Fibroblast of mammary gland (primary cell): ENCODE results near the gene ULK4.
A peak's percentile ranks its signal among the peaks of the same experiment; 100 is the strongest.

Experiments used
- DNase-seq: peaks from one replicate; pipeline ENCODE4 v3.0.0-alpha.2; 2010; ENCODE audit warnings: low read depth
- H3K4me3 ChIP-seq: 2 replicates; pipeline ENCODE4 v1.5.1; 2011; ENCODE audit warnings: low read depth, mild to moderate bottlenecking, low read length, moderate library complexity; ENCODE audit not compliant: control insufficient read depth
- TF ChIP-seq, protein P1 (sequence below): conservative IDR thresholded peaks from 2 replicates; pipeline ENCODE4 v1.5.1; 2011; ENCODE audit warnings: low read depth, low read length, inconsistent platforms; ENCODE audit not compliant: control insufficient read depth, insufficient read depth

ULK4 gene

DNA sequence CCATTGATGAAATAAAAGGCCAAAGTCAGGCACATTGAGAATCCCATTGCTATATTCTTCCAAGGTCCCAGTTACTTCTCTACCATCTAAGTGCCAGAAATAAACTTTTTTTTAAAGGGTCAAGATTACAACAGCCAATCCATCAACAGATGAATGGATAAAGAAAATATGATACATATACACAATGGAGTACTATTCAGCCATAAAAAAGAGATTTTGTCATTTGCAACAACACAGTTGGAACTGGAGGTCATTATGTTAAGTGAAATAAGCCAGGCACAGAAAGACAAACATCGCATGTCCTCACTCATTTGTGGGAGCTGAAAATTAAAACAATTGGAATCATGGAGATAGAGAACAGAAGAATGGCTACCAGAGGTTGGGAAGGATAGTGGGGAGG is 25.5 kb downstream of the ULK4 start:
- no peak for DNase-seq
- H3K4me3 ChIP-seq = no peak overlapping the region
- TF ChIP-seq, protein P1, sequence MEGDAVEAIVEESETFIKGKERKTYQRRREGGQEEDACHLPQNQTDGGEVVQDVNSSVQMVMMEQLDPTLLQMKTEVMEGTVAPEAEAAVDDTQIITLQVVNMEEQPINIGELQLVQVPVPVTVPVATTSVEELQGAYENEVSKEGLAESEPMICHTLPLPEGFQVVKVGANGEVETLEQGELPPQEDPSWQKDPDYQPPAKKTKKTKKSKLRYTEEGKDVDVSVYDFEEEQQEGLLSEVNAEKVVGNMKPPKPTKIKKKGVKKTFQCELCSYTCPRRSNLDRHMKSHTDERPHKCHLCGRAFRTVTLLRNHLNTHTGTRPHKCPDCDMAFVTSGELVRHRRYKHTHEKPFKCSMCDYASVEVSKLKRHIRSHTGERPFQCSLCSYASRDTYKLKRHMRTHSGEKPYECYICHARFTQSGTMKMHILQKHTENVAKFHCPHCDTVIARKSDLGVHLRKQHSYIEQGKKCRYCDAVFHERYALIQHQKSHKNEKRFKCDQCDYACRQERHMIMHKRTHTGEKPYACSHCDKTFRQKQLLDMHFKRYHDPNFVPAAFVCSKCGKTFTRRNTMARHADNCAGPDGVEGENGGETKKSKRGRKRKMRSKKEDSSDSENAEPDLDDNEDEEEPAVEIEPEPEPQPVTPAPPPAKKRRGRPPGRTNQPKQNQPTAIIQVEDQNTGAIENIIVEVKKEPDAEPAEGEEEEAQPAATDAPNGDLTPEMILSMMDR = no peak

DNA sequence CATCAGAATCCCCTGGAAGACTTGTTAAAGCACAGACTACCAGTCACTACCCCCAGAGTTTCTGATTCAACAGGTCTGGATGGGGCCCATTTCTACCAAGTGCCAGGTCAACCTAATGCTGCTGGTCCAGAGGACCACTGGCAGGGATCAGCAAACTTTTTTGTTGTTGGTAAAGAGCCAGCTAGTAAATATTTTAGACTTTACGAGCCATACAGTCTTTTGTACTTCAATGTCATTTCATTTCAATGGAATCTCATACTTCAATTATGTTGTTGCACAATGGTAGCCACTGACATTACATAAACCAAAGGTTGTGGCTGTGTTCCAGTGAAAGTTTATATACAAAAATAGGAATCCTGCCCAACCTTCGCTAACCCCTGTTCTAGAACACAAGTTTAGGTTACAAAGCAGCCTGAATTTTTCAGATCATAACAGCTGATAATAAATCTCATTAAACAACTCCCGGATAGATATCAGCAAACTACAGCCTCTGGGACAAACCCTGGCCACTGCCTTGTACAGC is 28.7 kb downstream of the ULK4 start:
- H3K4me3 ChIP-seq = no peak overlapping the region
- TF ChIP-seq, protein P1 = no peak
- peak; percentile 73 for DNase-seq

GRCh38 chr3:41932464-41932863 is 29.4 kb downstream of the ULK4 start:
- no peak overlapping the region for H3K4me3 ChIP-seq
- TF ChIP-seq, protein P1 = no peak
- no peak for DNase-seq

DNA sequence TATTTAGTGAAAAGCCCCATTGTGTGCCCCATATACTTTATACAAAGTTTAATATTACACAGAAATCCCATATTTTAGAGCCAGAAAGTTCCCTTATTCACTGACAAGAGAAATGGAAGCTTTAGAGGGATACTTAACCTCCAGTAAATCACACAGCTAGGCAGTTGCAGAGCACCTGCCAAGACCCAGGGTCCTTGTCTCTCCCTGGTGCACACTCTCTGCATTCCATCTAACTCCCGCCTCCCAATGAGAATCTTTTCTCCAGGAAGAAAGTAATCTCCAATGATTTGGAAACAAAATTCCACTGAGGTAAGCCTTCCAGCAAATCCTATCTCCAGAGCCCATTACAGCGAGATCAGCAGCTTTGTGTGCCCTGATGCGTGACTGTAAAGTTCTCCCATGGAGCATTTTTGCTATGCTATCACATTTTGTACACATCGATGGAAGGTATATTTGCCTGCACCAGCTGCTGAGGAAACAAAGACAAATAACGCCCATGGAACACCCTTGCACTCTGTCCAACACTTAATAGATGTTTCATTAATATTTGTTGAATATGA is 41.4 kb downstream of the ULK4 start:
- no peak for DNase-seq
- no peak overlapping the region for H3K4me3 ChIP-seq
- TF ChIP-seq, protein P1 = no peak

- TF ChIP-seq, protein P1 = no peak
These were observed 46.5 kb downstream of the ULK4 start for GRCh38 chr3:41915353-41915752.

DNA sequence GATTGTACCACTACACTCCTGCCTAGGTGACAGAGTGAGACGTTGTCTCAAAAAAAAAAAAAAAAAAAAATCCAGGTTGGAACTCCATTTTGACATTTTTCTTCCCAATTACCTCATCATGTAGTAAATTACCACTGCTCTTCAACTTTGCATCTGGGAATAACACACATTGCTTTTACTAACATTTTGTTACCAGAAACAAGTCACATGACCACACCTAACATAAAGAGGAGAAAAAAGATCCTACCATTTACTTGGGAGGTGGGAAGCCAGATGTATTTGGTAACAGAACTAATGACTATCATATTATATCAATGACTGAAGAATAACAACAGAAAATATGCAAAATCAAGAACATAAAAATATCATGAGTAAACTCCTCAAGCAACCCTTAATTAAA is 49.6 kb downstream of the ULK4 start:
- no peak overlapping the region for H3K4me3 ChIP-seq
- TF ChIP-seq, protein P1 = no peak
- no peak for DNase-seq

More at GRCh38 chr3:41915353-41915752, 46.5 kb downstream of the ULK4 start:
- no peak overlapping the region for H3K4me3 ChIP-seq
- no peak for DNase-seq
